Measurements from ENCODE around the gene NLGN1. TPM values are rescaled to one million over a fixed set of nuclear protein-coding genes. Genes with fewer than 3 reads are reported as not detected.

NLGN1 gene
- polyA plus RNA-seq, 1 donor from 2014 or later = 2.7 TPM

- no peak overlapping the region for H3K4me3 ChIP-seq (ENCODE audit: low read length)
- H3K9me2 ChIP-seq (ENCODE audit: insufficient read depth, low read length) = no peaks in the 10 kb centered on the region
- TF ChIP-seq EP300 (conservative IDR thresholded peaks at IDR 0.05; ENCODE audit: poor library complexity, severe bottlenecking) = no peak
- no peak for TF ChIP-seq POLR2AphosphoS5 (IDR thresholded peaks at IDR 0.05)
- TF ChIP-seq, protein P1, sequence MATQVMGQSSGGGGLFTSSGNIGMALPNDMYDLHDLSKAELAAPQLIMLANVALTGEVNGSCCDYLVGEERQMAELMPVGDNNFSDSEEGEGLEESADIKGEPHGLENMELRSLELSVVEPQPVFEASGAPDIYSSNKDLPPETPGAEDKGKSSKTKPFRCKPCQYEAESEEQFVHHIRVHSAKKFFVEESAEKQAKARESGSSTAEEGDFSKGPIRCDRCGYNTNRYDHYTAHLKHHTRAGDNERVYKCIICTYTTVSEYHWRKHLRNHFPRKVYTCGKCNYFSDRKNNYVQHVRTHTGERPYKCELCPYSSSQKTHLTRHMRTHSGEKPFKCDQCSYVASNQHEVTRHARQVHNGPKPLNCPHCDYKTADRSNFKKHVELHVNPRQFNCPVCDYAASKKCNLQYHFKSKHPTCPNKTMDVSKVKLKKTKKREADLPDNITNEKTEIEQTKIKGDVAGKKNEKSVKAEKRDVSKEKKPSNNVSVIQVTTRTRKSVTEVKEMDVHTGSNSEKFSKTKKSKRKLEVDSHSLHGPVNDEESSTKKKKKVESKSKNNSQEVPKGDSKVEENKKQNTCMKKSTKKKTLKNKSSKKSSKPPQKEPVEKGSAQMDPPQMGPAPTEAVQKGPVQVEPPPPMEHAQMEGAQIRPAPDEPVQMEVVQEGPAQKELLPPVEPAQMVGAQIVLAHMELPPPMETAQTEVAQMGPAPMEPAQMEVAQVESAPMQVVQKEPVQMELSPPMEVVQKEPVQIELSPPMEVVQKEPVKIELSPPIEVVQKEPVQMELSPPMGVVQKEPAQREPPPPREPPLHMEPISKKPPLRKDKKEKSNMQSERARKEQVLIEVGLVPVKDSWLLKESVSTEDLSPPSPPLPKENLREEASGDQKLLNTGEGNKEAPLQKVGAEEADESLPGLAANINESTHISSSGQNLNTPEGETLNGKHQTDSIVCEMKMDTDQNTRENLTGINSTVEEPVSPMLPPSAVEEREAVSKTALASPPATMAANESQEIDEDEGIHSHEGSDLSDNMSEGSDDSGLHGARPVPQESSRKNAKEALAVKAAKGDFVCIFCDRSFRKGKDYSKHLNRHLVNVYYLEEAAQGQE (IDR thresholded peaks at IDR 0.05; ENCODE audit: borderline replicate concordance) = no peak
- TF ChIP-seq, protein P2, sequence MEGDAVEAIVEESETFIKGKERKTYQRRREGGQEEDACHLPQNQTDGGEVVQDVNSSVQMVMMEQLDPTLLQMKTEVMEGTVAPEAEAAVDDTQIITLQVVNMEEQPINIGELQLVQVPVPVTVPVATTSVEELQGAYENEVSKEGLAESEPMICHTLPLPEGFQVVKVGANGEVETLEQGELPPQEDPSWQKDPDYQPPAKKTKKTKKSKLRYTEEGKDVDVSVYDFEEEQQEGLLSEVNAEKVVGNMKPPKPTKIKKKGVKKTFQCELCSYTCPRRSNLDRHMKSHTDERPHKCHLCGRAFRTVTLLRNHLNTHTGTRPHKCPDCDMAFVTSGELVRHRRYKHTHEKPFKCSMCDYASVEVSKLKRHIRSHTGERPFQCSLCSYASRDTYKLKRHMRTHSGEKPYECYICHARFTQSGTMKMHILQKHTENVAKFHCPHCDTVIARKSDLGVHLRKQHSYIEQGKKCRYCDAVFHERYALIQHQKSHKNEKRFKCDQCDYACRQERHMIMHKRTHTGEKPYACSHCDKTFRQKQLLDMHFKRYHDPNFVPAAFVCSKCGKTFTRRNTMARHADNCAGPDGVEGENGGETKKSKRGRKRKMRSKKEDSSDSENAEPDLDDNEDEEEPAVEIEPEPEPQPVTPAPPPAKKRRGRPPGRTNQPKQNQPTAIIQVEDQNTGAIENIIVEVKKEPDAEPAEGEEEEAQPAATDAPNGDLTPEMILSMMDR (IDR thresholded peaks at IDR 0.05; ENCODE audit: poor library complexity, severe bottlenecking) = no peak
- TF ChIP-seq MXI1 (conservative IDR thresholded peaks at IDR 0.05; ENCODE audit: poor library complexity, severe bottlenecking) = no peak
- no peak for TF ChIP-seq SMC3 (conservative IDR thresholded peaks at IDR 0.05; ENCODE audit: poor library complexity)
- no peak for TF ChIP-seq RAD21 (conservative IDR thresholded peaks at IDR 0.05)
- TF ChIP-seq TAF1 (IDR thresholded peaks at IDR 0.05; ENCODE audit: low read depth) = no peak
- no peak for TF ChIP-seq EZH2 (IDR thresholded peaks at IDR 0.05; ENCODE audit: borderline replicate concordance, insufficient read depth, low read length, poor library complexity, severe bottlenecking)
- H2AFZ ChIP-seq (ENCODE audit: low read depth, low read length) = no peak overlapping the region
- no peaks in the 10 kb centered on the region for H4K20me1 ChIP-seq (ENCODE audit: insufficient read depth)
- no peaks in the 10 kb centered on the region for H3K36me3 ChIP-seq (ENCODE audit: insufficient read depth, low read length)
- H3K27me3 ChIP-seq (ENCODE audit: insufficient read depth, low read depth, low read length) = no peaks in the 10 kb centered on the region
- H3K9me3 ChIP-seq (ENCODE audit: low read length) = no peaks in the 10 kb centered on the region
- H3K4me2 ChIP-seq (ENCODE audit: low read length) = no peak overlapping the region
- H3K27ac ChIP-seq (ENCODE audit: low read length) = no peak overlapping the region
- H3K9ac ChIP-seq (ENCODE audit: low read length) = no peak overlapping the region
- H3F3A ChIP-seq (ENCODE audit: insufficient read depth, low read length, poor library complexity, severe bottlenecking) = no peaks in the 10 kb centered on the region
- no peaks in the 10 kb centered on the region for H3K79me2 ChIP-seq (replicated peaks; ENCODE audit: insufficient read depth, low read length)
Measured at GRCh38 chr3:173774294-173774693, 376.8 kb downstream of the NLGN1 start.

- no peaks in the 10 kb centered on the region for H4K20me1 ChIP-seq (ENCODE audit: insufficient read depth)
- H3K9ac ChIP-seq (ENCODE audit: low read length) = no peak overlapping the region
- H3K27ac ChIP-seq (ENCODE audit: low read length) = no peak overlapping the region
- H2AFZ ChIP-seq (ENCODE audit: low read depth, low read length) = no peak overlapping the region
- H3K9me2 ChIP-seq (ENCODE audit: insufficient read depth, low read length) = no peaks in the 10 kb centered on the region
- H3K4me2 ChIP-seq (ENCODE audit: low read length) = no peak overlapping the region
- H3K27me3 ChIP-seq (ENCODE audit: insufficient read depth, low read depth, low read length) = no peaks in the 10 kb centered on the region
- H3K36me3 ChIP-seq (ENCODE audit: insufficient read depth, low read length) = no peaks in the 10 kb centered on the region
- no peaks in the 10 kb centered on the region for H3K79me2 ChIP-seq (replicated peaks; ENCODE audit: insufficient read depth, low read length)
- H3K9me3 ChIP-seq (ENCODE audit: low read length) = no peaks in the 10 kb centered on the region
- TF ChIP-seq MXI1 (conservative IDR thresholded peaks at IDR 0.05; ENCODE audit: poor library complexity, severe bottlenecking) = no peak
- TF ChIP-seq EZH2 (IDR thresholded peaks at IDR 0.05; ENCODE audit: borderline replicate concordance, insufficient read depth, low read length, poor library complexity, severe bottlenecking) = no peak
- TF ChIP-seq TAF1 (IDR thresholded peaks at IDR 0.05; ENCODE audit: low read depth) = no peak
- no peak for TF ChIP-seq RAD21 (conservative IDR thresholded peaks at IDR 0.05)
- TF ChIP-seq EP300 (conservative IDR thresholded peaks at IDR 0.05; ENCODE audit: poor library complexity, severe bottlenecking) = no peak
- TF ChIP-seq, protein P1 (IDR thresholded peaks at IDR 0.05; ENCODE audit: borderline replicate concordance) = no peak
- TF ChIP-seq POLR2AphosphoS5 (IDR thresholded peaks at IDR 0.05) = no peak
- H3F3A ChIP-seq (ENCODE audit: insufficient read depth, low read length, poor library complexity, severe bottlenecking) = no peaks in the 10 kb centered on the region
- H3K4me3 ChIP-seq (ENCODE audit: low read length) = no peak overlapping the region
Measured at GRCh38 chr3:173778251-173778650, 380.7 kb downstream of the NLGN1 start.

All from neural cell (in vitro differentiated cells).